GM21786 (cell line): ENCODE data around the gene ZMYM2.
A peak's percentile ranks its signal among the peaks of the same experiment; 100 is the strongest.

ENCODE experiments used
- ATAC-seq: cut with Tn5 transposase; IDR thresholded peaks from one replicate; pipeline ENCODE4 v1.9.1; 2021; ENCODE audit not compliant: unreplicated experiment

ZMYM2 gene

GRCh38 chr13:20102525-20103180, 144.1 kb downstream of the ZMYM2 start:
- ATAC-seq, result no peak

GRCh38 chr13:20105161-20105689, 146.7 kb downstream of the ZMYM2 start:
- ATAC-seq, result no peak

GRCh38 chr13:20106742-20107141, 148.2 kb downstream of the ZMYM2 start:
- ATAC-seq, result no peak

- no peak for ATAC-seq
Measured at GRCh38 chr13:20109037-20109436, 150.5 kb downstream of the ZMYM2 start.

GRCh38 chr13:20114066-20114610, 155.6 kb downstream of the ZMYM2 start:
- ATAC-seq, result no peak

GRCh38 chr13:20116213-20116612, 157.7 kb downstream of the ZMYM2 start:
- ATAC-seq, result no peak

GRCh38 chr13:20118268-20119140, 160.0 kb downstream of the ZMYM2 start:
- no peak for ATAC-seq

GRCh38 chr13:20119960-20120359, 161.4 kb downstream of the ZMYM2 start:
- ATAC-seq, result no peak

- ATAC-seq, result no peak
Measured at GRCh38 chr13:20121159-20121525, 162.6 kb downstream of the ZMYM2 start.

GRCh38 chr13:20124303-20124702, 165.8 kb downstream of the ZMYM2 start:
- ATAC-seq, result no peak

GRCh38 chr13:20125129-20125782, 166.7 kb downstream of the ZMYM2 start:
- ATAC-seq, result no peak

- ATAC-seq, result no peak
Measured at GRCh38 chr13:20125783-20126165, 167.2 kb downstream of the ZMYM2 start.

- no peak for ATAC-seq
Measured at GRCh38 chr13:20126541-20127261, 168.2 kb downstream of the ZMYM2 start.

GRCh38 chr13:20127262-20127561, 168.7 kb downstream of the ZMYM2 start:
- ATAC-seq, result no peak

GRCh38 chr13:20127562-20128458, 169.3 kb downstream of the ZMYM2 start:
- ATAC-seq, result peak; percentile 77

- peak; percentile 2 for ATAC-seq
Measured at GRCh38 chr13:20128459-20128931, 170.0 kb downstream of the ZMYM2 start.

- no peak for ATAC-seq
Measured at GRCh38 chr13:20129076-20129475, 170.5 kb downstream of the ZMYM2 start.

- no peak for ATAC-seq
Measured at GRCh38 chr13:20130012-20130411, 171.5 kb downstream of the ZMYM2 start.

GRCh38 chr13:20130652-20131051, 172.1 kb downstream of the ZMYM2 start:
- no peak for ATAC-seq
